Right lobe of liver (tissue), 4 donors: ENCODE measurements around the gene PODXL2.

Experiments
- CTCF ChIP-seq, 4 donors: fragments of 200-600 bp in 3 of 4; fragments of 450-650 bp in 1 of 4; IDR thresholded peaks; one replicate each; pipeline versions ENCODE4 v1.5.1 to v1.8.0; 2016 to 2022; ENCODE audit warnings: antibody characterized with exemption in 4 of 4, mild to moderate bottlenecking in 2 of 4
- POLR2A ChIP-seq: fragments of 450-650 bp; IDR thresholded peaks from one replicate; pipeline ENCODE4 v1.6.1; 2017; ENCODE audit warnings: antibody characterized with exemption, mild to moderate bottlenecking
- donor health status: DM: no; HTN: no; CAD: no.
- donor health status: DM: no; HTN: no; CAD: no.
- donor health status: DM: no; HTN: yes; CAD: no.

GRCh38 chr3:127687228-127687737 is 58.3 kb downstream of the PODXL2 start:
- TF ChIP-seq CTCF (IDR thresholded peaks at IDR 0.05): no peak
- TF ChIP-seq POLR2A: no peak
